Mucosa of rectum (tissue), 2 donors: ENCODE results near the gene PTPRU.

Experiments used
- H3K27ac ChIP-seq, 2 donors: one replicate each; pipeline ENCODE4 v1.7.0; 2013; ENCODE audit warnings: inconsistent platforms in 2 of 2, low read depth in 2 of 2, low read length in 2 of 2
- H3K27me3 ChIP-seq, 2 donors: one replicate each; pipeline ENCODE4 v1.7.0; 2013; ENCODE audit warnings: low read length in 2 of 2; ENCODE audit not compliant: control insufficient read depth in 2 of 2, insufficient read depth in 2 of 2
- H3K36me3 ChIP-seq, 2 donors: one replicate each; pipeline ENCODE4 v1.7.0; 2013; ENCODE audit warnings: low read length in 2 of 2; ENCODE audit not compliant: control insufficient read depth in 2 of 2, insufficient read depth in 2 of 2
- H3K4me1 ChIP-seq, 2 donors: one replicate each; pipeline ENCODE4 v1.7.0; 2013; ENCODE audit warnings: low read length in 2 of 2, mild to moderate bottlenecking in 1 of 2; ENCODE audit not compliant: control insufficient read depth in 2 of 2, insufficient read depth in 2 of 2
- H3K4me3 ChIP-seq, 2 donors: one replicate each; pipeline ENCODE4 v1.7.0; 2013; ENCODE audit warnings: low read length in 2 of 2
- H3K9ac ChIP-seq, 2 donors: one replicate each; pipeline ENCODE4 v1.7.0; 2013; ENCODE audit warnings: low read length in 2 of 2, low read depth in 1 of 2, mild to moderate bottlenecking in 1 of 2
- H3K9me3 ChIP-seq, 2 donors: one replicate each; pipeline ENCODE4 v1.7.0; 2013; ENCODE audit warnings: low read length in 2 of 2; ENCODE audit not compliant: control insufficient read depth in 2 of 2
- donor health status: healthy.
- donor health status: Normal muscosa, but diverticular disease.

Gene PTPRU

GRCh38 chr1:29275435-29275834 is 39.1 kb downstream of the PTPRU start:
- Histone ChIP-seq H3K4me3 (no peak overlapping the region), H3K36me3 (no peaks in the 10 kb centered on the region), H3K4me1 (peaks cover 10 to 16% of the 10 kb centered on the region in 2 donors), H3K9ac (no peak overlapping the region), H3K27me3 (no peaks in the 10 kb centered on the region), H3K27ac (no peak overlapping the region), H3K9me3 (no peaks in the 10 kb centered on the region)

GRCh38 chr1:29278124-29278523 is 41.8 kb downstream of the PTPRU start:
- no peaks in the 10 kb centered on the region for H3K27me3 ChIP-seq
- no peaks in the 10 kb centered on the region for H3K36me3 ChIP-seq
- no peaks in the 10 kb centered on the region for H3K9me3 ChIP-seq
- no peak overlapping the region for H3K9ac ChIP-seq
- H3K4me3 ChIP-seq, result no peak overlapping the region
- no peak overlapping the region for H3K27ac ChIP-seq
- H3K4me1 ChIP-seq, result peaks cover 3 to 4% of the 10 kb centered on the region in 2 donors

- Histone ChIP-seq H3K27me3 (no peaks in the 10 kb centered on the region), H3K4me3 (no peak overlapping the region), H3K4me1 (peaks cover 3 to 4% of the 10 kb centered on the region in 2 donors), H3K27ac (no peak overlapping the region), H3K9me3 (no peaks in the 10 kb centered on the region), H3K36me3 (no peaks in the 10 kb centered on the region), H3K9ac (no peak overlapping the region)
Measured at GRCh38 chr1:29279406-29279805, 43.1 kb downstream of the PTPRU start.

GRCh38 chr1:29279951-29280391 is 43.6 kb downstream of the PTPRU start:
- no peak overlapping the region for H3K9ac ChIP-seq
- H3K27me3 ChIP-seq, result no peaks in the 10 kb centered on the region
- peaks cover 3 to 4% of the 10 kb centered on the region in 2 donors for H3K4me1 ChIP-seq
- H3K9me3 ChIP-seq, result no peaks in the 10 kb centered on the region
- H3K4me3 ChIP-seq, result no peak overlapping the region
- no peak overlapping the region for H3K27ac ChIP-seq
- H3K36me3 ChIP-seq, result no peaks in the 10 kb centered on the region

GRCh38 chr1:29280409-29281131 is 44.2 kb downstream of the PTPRU start:
- Histone ChIP-seq H3K4me3 (no peak overlapping the region), H3K27me3 (no peaks in the 10 kb centered on the region), H3K9me3 (no peaks in the 10 kb centered on the region), H3K9ac (no peak overlapping the region), H3K4me1 (peaks cover 3 to 4% of the 10 kb centered on the region in 2 donors), H3K27ac (no peak overlapping the region), H3K36me3 (no peaks in the 10 kb centered on the region)

- H3K27me3 ChIP-seq, result no peaks in the 10 kb centered on the region
- H3K36me3 ChIP-seq, result no peaks in the 10 kb centered on the region
- H3K9me3 ChIP-seq, result no peaks in the 10 kb centered on the region
- H3K9ac ChIP-seq, result no peak overlapping the region
- no peak overlapping the region for H3K27ac ChIP-seq
- peaks cover 3 to 4% of the 10 kb centered on the region in 2 donors for H3K4me1 ChIP-seq
- H3K4me3 ChIP-seq, result no peak overlapping the region
Measured at GRCh38 chr1:29281571-29281970, 45.2 kb downstream of the PTPRU start.

- H3K36me3 ChIP-seq, result no peaks in the 10 kb centered on the region
- no peaks in the 10 kb centered on the region for H3K27me3 ChIP-seq
- H3K4me3 ChIP-seq, result no peak overlapping the region
- no peak overlapping the region for H3K27ac ChIP-seq
- no peaks in the 10 kb centered on the region for H3K9me3 ChIP-seq
- H3K4me1 ChIP-seq, result peaks cover 3 to 4% of the 10 kb centered on the region in 2 donors
- H3K9ac ChIP-seq, result no peak overlapping the region
Measured at GRCh38 chr1:29282135-29282923, 46.0 kb downstream of the PTPRU start.

- H3K9ac ChIP-seq, result no peak overlapping the region
- no peaks in the 10 kb centered on the region for H3K36me3 ChIP-seq
- H3K4me3 ChIP-seq, result no peak overlapping the region
- H3K27me3 ChIP-seq, result no peaks in the 10 kb centered on the region
- H3K27ac ChIP-seq, result no peak overlapping the region
- H3K9me3 ChIP-seq, result no peaks in the 10 kb centered on the region
- H3K4me1 ChIP-seq, result peaks cover 3 to 4% of the 10 kb centered on the region in 2 donors
Measured at GRCh38 chr1:29282924-29283803, 46.8 kb downstream of the PTPRU start.

GRCh38 chr1:29283804-29284195 is 47.5 kb downstream of the PTPRU start:
- H3K27me3 ChIP-seq, result no peaks in the 10 kb centered on the region
- no peak overlapping the region for H3K4me3 ChIP-seq
- no peak overlapping the region for H3K27ac ChIP-seq
- peaks cover 3 to 4% of the 10 kb centered on the region in 2 donors for H3K4me1 ChIP-seq
- H3K36me3 ChIP-seq, result no peaks in the 10 kb centered on the region
- H3K9ac ChIP-seq, result no peak overlapping the region
- no peaks in the 10 kb centered on the region for H3K9me3 ChIP-seq
